ENCODE measurements around the gene NELL2. TPM values are rescaled to one million over a fixed set of nuclear protein-coding genes. Genes with fewer than 3 reads are reported as not detected.

NELL2 gene
- total RNA-seq, 4 donors from 2014 or later: 0.12 to 42.0 (median 2.0) TPM; not detected in 1

- Histone ChIP-seq H3K9me3 (no peaks in the 10 kb centered on the region), H3K27ac (no peak overlapping the region), H3K4me1 (no peaks in the 10 kb centered on the region), H3K36me3 (no peaks in the 10 kb centered on the region), H3K4me3 (no peak overlapping the region), H3K27me3 (no peaks in the 10 kb centered on the region)
- ATAC-seq: no peak
- TF ChIP-seq POLR2AphosphoS5 (IDR thresholded peaks at IDR 0.05) (no peak), CTCF (IDR thresholded peaks at IDR 0.05) (no peak)
- 91 to 97% methylated on average over 4 to 5 of the region's 5 CpGs for WGBS, 2 donors (ENCODE audit: low coverage in 1 of 2)
These were observed 311.0 kb downstream of the NELL2 start for GRCh38 chr12:44565163-44565562.

- no peak for ATAC-seq
These were observed 312.6 kb downstream of the NELL2 start for GRCh38 chr12:44563486-44563885.

GRCh38 chr12:44558340-44559100 is 317.6 kb downstream of the NELL2 start:
- H3K4me1 ChIP-seq: no peaks in the 10 kb centered on the region
- no peak overlapping the region for H3K4me3 ChIP-seq
- WGBS, 2 donors (ENCODE audit: low coverage in 1 of 2): 75 to 88% methylated on average over 4 of the region's 14 CpGs

More at GRCh38 chr12:44563486-44563885, 312.6 kb downstream of the NELL2 start:
- H3K4me3 ChIP-seq: no peak overlapping the region
- no peaks in the 10 kb centered on the region for H3K27me3 ChIP-seq
- no peaks in the 10 kb centered on the region for H3K9me3 ChIP-seq
- no peaks in the 10 kb centered on the region for H3K4me1 ChIP-seq
- no peak overlapping the region for H3K27ac ChIP-seq
- 23 to 58% methylated on average over 4 of the region's 4 CpGs for WGBS, 2 donors (ENCODE audit: low coverage in 1 of 2)
- no peaks in the 10 kb centered on the region for H3K36me3 ChIP-seq
- no peak for TF ChIP-seq CTCF (IDR thresholded peaks at IDR 0.05)
- TF ChIP-seq EP300 (IDR thresholded peaks at IDR 0.05): no peak
- TF ChIP-seq POLR2AphosphoS5 (IDR thresholded peaks at IDR 0.05): no peak
- TF ChIP-seq POLR2A (IDR thresholded peaks at IDR 0.05): no peak

GRCh38 chr12:44555454-44555853 is 320.7 kb downstream of the NELL2 start:
- Histone ChIP-seq H3K27ac (no peak overlapping the region), H3K9me3 (no peaks in the 10 kb centered on the region), H3K27me3 (no peaks in the 10 kb centered on the region), H3K4me1 (no peaks in the 10 kb centered on the region), H3K4me3 (no peak overlapping the region), H3K36me3 (no peaks in the 10 kb centered on the region)
- no peak for ATAC-seq
- no peak for TF ChIP-seq EP300 (IDR thresholded peaks at IDR 0.05)
- TF ChIP-seq POLR2A (IDR thresholded peaks at IDR 0.05): no peak
- no peak for TF ChIP-seq POLR2AphosphoS5 (IDR thresholded peaks at IDR 0.05)
- no peak for TF ChIP-seq CTCF (IDR thresholded peaks at IDR 0.05)

More at GRCh38 chr12:44558340-44559100, 317.6 kb downstream of the NELL2 start:
- H3K27me3 ChIP-seq: no peaks in the 10 kb centered on the region
- no peaks in the 10 kb centered on the region for H3K9me3 ChIP-seq
- no peak overlapping the region for H3K27ac ChIP-seq
- H3K36me3 ChIP-seq: no peaks in the 10 kb centered on the region
- no peak for TF ChIP-seq POLR2A (IDR thresholded peaks at IDR 0.05)
- TF ChIP-seq POLR2AphosphoS5 (IDR thresholded peaks at IDR 0.05): no peak
- TF ChIP-seq EP300 (IDR thresholded peaks at IDR 0.05): no peak
- no peak for TF ChIP-seq CTCF (IDR thresholded peaks at IDR 0.05)
- no peak for ATAC-seq

GRCh38 chr12:44551631-44552030 is 324.5 kb downstream of the NELL2 start:
- H3K27ac ChIP-seq: no peak overlapping the region
- no peaks in the 10 kb centered on the region for H3K9me3 ChIP-seq
- no peaks in the 10 kb centered on the region for H3K36me3 ChIP-seq
- H3K27me3 ChIP-seq: no peaks in the 10 kb centered on the region
- H3K4me3 ChIP-seq: no peak overlapping the region
- TF ChIP-seq CTCF (IDR thresholded peaks at IDR 0.05) (no peak), POLR2A (IDR thresholded peaks at IDR 0.05) (no peak), EP300 (IDR thresholded peaks at IDR 0.05) (no peak), POLR2AphosphoS5 (IDR thresholded peaks at IDR 0.05) (no peak)
- H3K4me1 ChIP-seq: no peaks in the 10 kb centered on the region
- 77 to 79% methylated on average over 2 of the region's 2 CpGs for WGBS, 2 donors (ENCODE audit: low coverage in 1 of 2)
- ATAC-seq: no peak

Data from gastroesophageal sphincter (tissue), 4 donors.